Trophoblast cell (in vitro differentiated cells and primary cell): ENCODE measurements around the gene PYROXD2.

ENCODE experiments used
- DNase-seq, 2 donors: peaks; one replicate each; pipeline ENCODE4 v3.0.0-alpha.2; 2016
- H2AFZ ChIP-seq: 2 replicates; pipeline ENCODE4 v1.6.1; 2013; ENCODE audit warnings: low read length, moderate library complexity, mild to moderate bottlenecking; ENCODE audit not compliant: insufficient read depth, poor library complexity
- H2AK5ac ChIP-seq: 2 replicates; pipeline ENCODE4 v1.6.1; 2013; ENCODE audit warnings: mild to moderate bottlenecking, low read length
- H2BK120ac ChIP-seq: 2 replicates; pipeline ENCODE4 v1.6.1; 2013; ENCODE audit warnings: low read length, mild to moderate bottlenecking, moderate library complexity; ENCODE audit not compliant: insufficient read depth, poor library complexity
- H2BK12ac ChIP-seq: 2 replicates; pipeline ENCODE4 v1.6.1; 2013; ENCODE audit warnings: mild to moderate bottlenecking, low read length, moderate library complexity
- H2BK5ac ChIP-seq: 2 replicates; pipeline ENCODE4 v1.6.1; 2013; ENCODE audit warnings: low read length, low read depth, moderate library complexity, mild to moderate bottlenecking; ENCODE audit not compliant: poor library complexity
- H3K14ac ChIP-seq: 2 replicates; pipeline ENCODE4 v1.6.1; 2013; ENCODE audit warnings: mild to moderate bottlenecking, low read length
- H3K18ac ChIP-seq: 2 replicates; pipeline ENCODE4 v1.6.1; 2013; ENCODE audit warnings: mild to moderate bottlenecking, low read length
- H3K23ac ChIP-seq: 2 replicates; pipeline ENCODE4 v1.6.1; 2013; ENCODE audit warnings: low read length
- H3K27ac ChIP-seq: 2 replicates; pipeline ENCODE4 v1.5.1; 2013; ENCODE audit warnings: low read depth, mild to moderate bottlenecking, inconsistent platforms, low read length, moderate library complexity
- H3K27me3 ChIP-seq: 2 replicates; pipeline ENCODE4 v1.6.1; 2013; ENCODE audit warnings: inconsistent platforms, mild to moderate bottlenecking, low read length, moderate library complexity; ENCODE audit not compliant: insufficient read depth
- H3K36me3 ChIP-seq, 2 experiments: 1 replicate in 1 of 2; 2 replicates in 1 of 2; pipeline ENCODE4 v1.6.1; 2013; ENCODE audit warnings: low read length in 2 of 2, mild to moderate bottlenecking in 2 of 2, moderate library complexity in 1 of 2; ENCODE audit not compliant: insufficient read depth in 2 of 2, control insufficient read depth in 1 of 2
- H3K4ac ChIP-seq: 2 replicates; pipeline ENCODE4 v1.6.1; 2013; ENCODE audit warnings: low read depth, mild to moderate bottlenecking, low read length, moderate library complexity
- H3K4me1 ChIP-seq, 2 experiments: 1 replicate in 1 of 2; 2 replicates in 1 of 2; pipeline ENCODE4 v1.6.1; 2013; ENCODE audit warnings: low read length in 2 of 2, mild to moderate bottlenecking in 2 of 2, moderate library complexity in 1 of 2; ENCODE audit not compliant: insufficient read depth in 2 of 2, control insufficient read depth in 1 of 2
- H3K4me2 ChIP-seq: 2 replicates; pipeline ENCODE4 v1.6.1; 2013; ENCODE audit warnings: inconsistent platforms, mild to moderate bottlenecking, low read length, moderate library complexity
- H3K4me3 ChIP-seq: 2 replicates; pipeline ENCODE4 v1.5.1; 2013; ENCODE audit warnings: mild to moderate bottlenecking, low read depth, low read length, inconsistent platforms
- H3K79me1 ChIP-seq: one replicate; pipeline ENCODE4 v1.6.1; 2013; ENCODE audit warnings: low read length
- H3K79me2 ChIP-seq: 2 replicates; pipeline ENCODE4 v1.6.1; 2013; ENCODE audit warnings: low read length, mild to moderate bottlenecking; ENCODE audit not compliant: control insufficient read depth, insufficient read depth, poor library complexity
- H3K9ac ChIP-seq: 2 replicates; pipeline ENCODE4 v1.6.1; 2013; ENCODE audit warnings: mild to moderate bottlenecking, low read length
- H3K9me3 ChIP-seq: 2 replicates; pipeline ENCODE4 v1.6.1; 2013; ENCODE audit warnings: low read depth, mild to moderate bottlenecking, control low read depth, inconsistent platforms, low read length; ENCODE audit not compliant: insufficient read depth
- H4K12ac ChIP-seq: 2 replicates; pipeline ENCODE4 v1.6.1; 2013; ENCODE audit warnings: low read depth, mild to moderate bottlenecking, low read length, moderate library complexity
- H4K8ac ChIP-seq: 2 replicates; pipeline ENCODE4 v1.6.1; 2013; ENCODE audit warnings: low read depth, mild to moderate bottlenecking, low read length, moderate library complexity
- H4K91ac ChIP-seq: one replicate; pipeline ENCODE4 v1.6.1; 2013; ENCODE audit warnings: low read depth, mild to moderate bottlenecking, low read length, moderate library complexity
- WGBS: extraction: QIAGEN DNeasy Blood & Tissue Kit; methylation state at CpG from one replicate; pipeline ENCODE4 v1.1.7; 2013; ENCODE audit warnings: missing lambda C conversion rate; ENCODE audit not compliant: insufficient read length, insufficient coverage; ENCODE audit errors: extremely low coverage; 5-methylcytosine and 5-hydroxymethylcytosine counted together

Gene PYROXD2

GRCh38 chr10:98397089-98397600 is 17.8 kb downstream of the PYROXD2 start:
- Histone ChIP-seq H3K4me2 (no peak overlapping the region), H3K27me3 (no peaks in the 10 kb centered on the region), H4K91ac (no peak overlapping the region), H3K23ac (no peak overlapping the region), H2BK12ac (no peak overlapping the region), H3K27ac (no peak overlapping the region), H3K9me3 (peaks cover 2% of the 10 kb centered on the region), H4K12ac (no peak overlapping the region), H3K18ac (no peak overlapping the region), H3K9ac (no peak overlapping the region), H3K14ac (no peak overlapping the region), H2AFZ (no peak overlapping the region), H3K4me3 (no peak overlapping the region), H4K8ac (no peak overlapping the region), H2AK5ac (no peak overlapping the region), H3K36me3 (no peaks in the 10 kb centered on the region), H3K79me1 (no peaks in the 10 kb centered on the region), H3K4me1 (no peaks in the 10 kb centered on the region), H2BK5ac (no peak overlapping the region), H2BK120ac (no peak overlapping the region), H3K79me2 (no peaks in the 10 kb centered on the region), H3K4ac (no peak overlapping the region)
- WGBS: no CpG with 5 or more reads among the region's 9 CpGs
- DNase-seq: no peak

DNA sequence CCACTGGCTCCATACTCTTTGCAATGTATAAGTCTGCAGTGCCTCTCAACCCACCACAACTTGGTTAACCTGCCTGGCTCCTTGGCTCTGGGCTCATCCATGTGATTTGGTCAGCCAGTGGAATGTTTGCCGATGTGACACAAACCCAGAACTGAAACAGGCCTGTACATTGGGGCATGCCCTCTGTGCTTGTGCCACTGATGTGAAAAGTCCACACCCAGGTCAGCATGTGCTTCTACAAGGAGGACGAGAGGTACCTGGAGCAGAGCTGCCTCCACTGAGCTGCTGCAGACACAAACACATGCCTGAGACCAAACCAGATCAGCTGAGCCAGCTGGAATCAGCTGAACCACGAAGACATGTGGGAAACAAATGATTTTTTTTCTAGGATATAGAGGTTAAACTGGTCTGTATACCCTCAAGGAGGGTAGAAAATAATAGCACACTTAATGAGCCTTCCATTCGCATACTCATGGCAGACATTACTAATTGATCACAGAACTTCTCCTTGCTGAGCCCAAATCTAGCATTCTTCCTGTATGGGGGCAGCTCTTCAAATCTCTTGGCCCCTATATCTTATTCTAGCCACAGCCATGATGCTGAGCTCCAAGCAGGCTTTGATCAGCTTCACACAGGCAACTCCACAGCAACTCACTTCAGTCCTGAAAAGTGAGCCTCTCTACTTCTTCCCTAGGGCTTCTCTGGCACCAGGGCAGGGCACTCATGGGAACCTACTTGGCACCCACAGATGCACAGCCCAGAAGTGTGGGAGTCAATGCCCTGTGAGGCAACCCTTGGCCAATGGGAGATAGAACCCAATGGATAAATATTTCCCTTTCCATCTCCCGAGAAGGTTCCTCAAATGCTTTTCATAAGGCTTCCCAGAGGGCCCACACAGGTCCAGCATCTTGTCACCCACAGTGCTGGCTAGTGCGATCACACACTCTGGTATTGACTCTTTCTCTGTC is 18.6 kb downstream of the PYROXD2 start:
- H2BK12ac ChIP-seq: no peak overlapping the region
- no peak overlapping the region for H2AFZ ChIP-seq
- H3K36me3 ChIP-seq: no peaks in the 10 kb centered on the region
- H3K79me1 ChIP-seq: no peaks in the 10 kb centered on the region
- H4K8ac ChIP-seq: no peak overlapping the region
- H3K9ac ChIP-seq: no peak overlapping the region
- no peak overlapping the region for H3K4me3 ChIP-seq
- H3K4ac ChIP-seq: no peak overlapping the region
- H3K4me1 ChIP-seq: no peaks in the 10 kb centered on the region
- no peak overlapping the region for H2BK120ac ChIP-seq
- no peak overlapping the region for H3K18ac ChIP-seq
- no peak overlapping the region for H3K23ac ChIP-seq
- no peak overlapping the region for H4K91ac ChIP-seq
- peaks cover 2% of the 10 kb centered on the region for H3K9me3 ChIP-seq
- H4K12ac ChIP-seq: no peak overlapping the region
- no peaks in the 10 kb centered on the region for H3K79me2 ChIP-seq
- no peak overlapping the region for H3K4me2 ChIP-seq
- H2AK5ac ChIP-seq: no peak overlapping the region
- WGBS: no CpG with 5 or more reads among the region's 6 CpGs
- H3K14ac ChIP-seq: no peak overlapping the region
- H3K27me3 ChIP-seq: no peaks in the 10 kb centered on the region
- H2BK5ac ChIP-seq: no peak overlapping the region
- DNase-seq: no peak
- H3K27ac ChIP-seq: no peak overlapping the region

GRCh38 chr10:98394851-98395440 is 20.0 kb downstream of the PYROXD2 start:
- whole genome bisulfite sequencing: 100% methylated on average over 1 of the region's 8 CpGs
- H3K79me1 ChIP-seq: no peaks in the 10 kb centered on the region
- H3K4me1 ChIP-seq: no peaks in the 10 kb centered on the region

GRCh38 chr10:98391578-98391991 is 23.4 kb downstream of the PYROXD2 start:
- no peak overlapping the region for H4K12ac ChIP-seq
- H3K23ac ChIP-seq: no peak overlapping the region
- no peaks in the 10 kb centered on the region for H3K79me2 ChIP-seq
- H2BK12ac ChIP-seq: no peak overlapping the region
- no peak for DNase-seq
- no peak overlapping the region for H3K4me3 ChIP-seq
- no peak overlapping the region for H3K4me2 ChIP-seq
- H2AFZ ChIP-seq: no peak overlapping the region
- no peak overlapping the region for H2AK5ac ChIP-seq
- H3K18ac ChIP-seq: no peak overlapping the region
- H3K4me1 ChIP-seq: no peaks in the 10 kb centered on the region
- no peaks in the 10 kb centered on the region for H3K36me3 ChIP-seq
- no peak overlapping the region for H3K4ac ChIP-seq
- no peak overlapping the region for H3K27ac ChIP-seq
- no peak overlapping the region for H3K9ac ChIP-seq
- no peaks in the 10 kb centered on the region for H3K79me1 ChIP-seq
- no peak overlapping the region for H2BK120ac ChIP-seq
- no CpG with 5 or more reads among the region's 8 CpGs for WGBS
- H3K27me3 ChIP-seq: no peaks in the 10 kb centered on the region
- H2BK5ac ChIP-seq: no peak overlapping the region
- no peak overlapping the region for H3K14ac ChIP-seq
- H4K91ac ChIP-seq: no peak overlapping the region
- H3K9me3 ChIP-seq: no peaks in the 10 kb centered on the region
- no peak overlapping the region for H4K8ac ChIP-seq

More at GRCh38 chr10:98394851-98395440, 20.0 kb downstream of the PYROXD2 start:
- no peak overlapping the region for H3K14ac ChIP-seq
- H2AK5ac ChIP-seq: no peak overlapping the region
- no peak overlapping the region for H3K4me3 ChIP-seq
- H3K9ac ChIP-seq: no peak overlapping the region
- H3K27ac ChIP-seq: no peak overlapping the region
- no peak overlapping the region for H3K18ac ChIP-seq
- no peak overlapping the region for H2BK120ac ChIP-seq
- no peaks in the 10 kb centered on the region for H3K9me3 ChIP-seq
- no peak overlapping the region for H2BK5ac ChIP-seq
- no peaks in the 10 kb centered on the region for H3K27me3 ChIP-seq
- no peak overlapping the region for H4K91ac ChIP-seq
- no peak overlapping the region for H2BK12ac ChIP-seq
- DNase-seq: no peak
- H3K4me2 ChIP-seq: no peak overlapping the region
- H3K36me3 ChIP-seq: no peaks in the 10 kb centered on the region
- no peak overlapping the region for H4K8ac ChIP-seq
- H3K79me2 ChIP-seq: no peaks in the 10 kb centered on the region
- H4K12ac ChIP-seq: no peak overlapping the region
- H3K4ac ChIP-seq: no peak overlapping the region
- H2AFZ ChIP-seq: no peak overlapping the region
- H3K23ac ChIP-seq: no peak overlapping the region
